SK-N-SH (cell line): ENCODE results near the gene TGFB1I1. TPM values are rescaled to one million over a fixed set of nuclear protein-coding genes. Genes with fewer than 3 reads are reported as not detected.

Source experiments
- CTCF ChIA-PET: fragments of 300-600, 350-600 bp; formaldehyde crosslinking; extraction: SDS; loops from one replicate; lab custom pipeline; 2021; lab: Yijun Ruan, JAX
- POLR2A ChIA-PET: fragments of 350-600 bp; sonication (Branson Sonifier 250); formaldehyde crosslinking; extraction: SDS; loops from one replicate; lab custom pipeline; 2020; ENCODE audit warnings: antibody characterized with exemption, inconsistent platforms; lab: Yijun Ruan, JAX
- DNase-seq: peaks from one replicate; pipeline ENCODE4 v3.0.0; 2012
- H2AFZ ChIP-seq: fragments of 200-600 bp; sonication (generic); 2 replicates; pipeline ENCODE4 v1.8.1; 2016; ENCODE audit warnings: antibody characterized with exemption, mild to moderate bottlenecking, low read depth
- H3F3A ChIP-seq: fragments of 200-600 bp; sonication (generic); replicated peaks from 2 replicates; pipeline ENCODE3; 2016; ENCODE audit warnings: antibody characterized with exemption, mild to moderate bottlenecking; ENCODE audit not compliant: insufficient read depth
- H3K27ac ChIP-seq, 2 experiments: fragments of 200-500 bp in 1 of 2; fragments of 200-600 bp in 1 of 2; sonication (Bioruptor generic) in 1 of 2; sonication (generic), shearing (Covaris generic) in 1 of 2; 2 replicates each; pipeline versions ENCODE4 v1.5.1 to v1.6.1; 2014 to 2016; ENCODE audit warnings: low read depth in 2 of 2, inconsistent platforms in 1 of 2, low read length in 1 of 2, mild to moderate bottlenecking in 1 of 2, mixed read lengths in 1 of 2
- H3K27me3 ChIP-seq: fragments of 200-600 bp; sonication (generic), shearing (Covaris generic); 2 replicates; pipeline ENCODE4 v1.6.1; 2016; ENCODE audit warnings: mixed run types; ENCODE audit not compliant: insufficient read depth
- H3K36me3 ChIP-seq, 2 experiments: fragments of 200-500 bp in 1 of 2; fragments of 200-600 bp in 1 of 2; sonication (Bioruptor generic) in 1 of 2; sonication (generic) in 1 of 2; replicated peaks in 1 of 2; 2 replicates each; pipeline versions ENCODE3 to v1.5.1; 2014 to 2016; ENCODE audit warnings: low read length in 1 of 2, mild to moderate bottlenecking in 1 of 2; ENCODE audit not compliant: insufficient read depth in 2 of 2, control insufficient read depth in 1 of 2
- H3K4me1 ChIP-seq, 2 experiments: fragments of 200-500 bp in 1 of 2; fragments of 200-600 bp in 1 of 2; sonication (Bioruptor generic) in 1 of 2; sonication (generic), shearing (Covaris generic) in 1 of 2; 2 replicates each; pipeline versions ENCODE4 v1.5.1 to v1.6.1; 2014 to 2016; ENCODE audit warnings: low read depth in 1 of 2, low read length in 1 of 2, mixed run types in 1 of 2; ENCODE audit not compliant: insufficient read depth in 2 of 2, control insufficient read depth in 1 of 2
- H3K4me2 ChIP-seq: fragments of 200-600 bp; sonication (generic), shearing (Covaris generic); 2 replicates; pipeline ENCODE4 v1.6.1; 2017; ENCODE audit warnings: mixed run types
- H3K4me3 ChIP-seq, 2 experiments: fragments of 200-500 bp in 1 of 2; fragments of 200-600 bp in 1 of 2; sonication (Bioruptor generic) in 1 of 2; sonication (generic), shearing (Covaris generic) in 1 of 2; 2 replicates each; pipeline versions ENCODE4 v1.5.1 to v1.8.1; 2014 to 2016; ENCODE audit warnings: low read depth in 2 of 2, inconsistent platforms in 1 of 2, low read length in 1 of 2, mild to moderate bottlenecking in 1 of 2, mixed read lengths in 1 of 2, moderate library complexity in 1 of 2
- H3K79me2 ChIP-seq: fragments of 200-600 bp; sonication (generic); 2 replicates; pipeline ENCODE4 v1.8.1; 2017; ENCODE audit warnings: mild to moderate bottlenecking; ENCODE audit not compliant: insufficient read depth
- H3K9ac ChIP-seq: fragments of 200-600 bp; sonication (generic); 2 replicates; pipeline ENCODE4 v1.6.1; 2017; ENCODE audit warnings: mixed run types
- H3K9me2 ChIP-seq: fragments of 200-600 bp; sonication (generic); 2 replicates; pipeline ENCODE4 v1.6.1; 2017; ENCODE audit warnings: mixed run types
- H3K9me3 ChIP-seq: fragments of 200-600 bp; sonication (generic); 2 replicates; pipeline ENCODE4 v1.6.1; 2017; ENCODE audit warnings: mixed run types, mild to moderate bottlenecking, moderate library complexity
- H4K20me1 ChIP-seq: fragments of 200-600 bp; sonication (generic); 2 replicates; pipeline ENCODE4 v1.6.1; 2017; ENCODE audit warnings: mild to moderate bottlenecking, mixed run types; ENCODE audit not compliant: insufficient read depth
- CTCF ChIP-seq: fragments of 200-600 bp; sonication (generic); IDR thresholded peaks from 2 replicates; pipeline ENCODE4 v1.6.1; 2017; ENCODE audit warnings: antibody characterized with exemption, mild to moderate bottlenecking, moderate library complexity
- GABPA ChIP-seq: IDR thresholded peaks from 2 replicates; pipeline ENCODE4 v1.4.0; 2012; ENCODE audit warnings: low read depth, mild to moderate bottlenecking
- NRF1 ChIP-seq: IDR thresholded peaks from 2 replicates; pipeline ENCODE4 v1.6.1; 2012; ENCODE audit warnings: low read depth, mild to moderate bottlenecking, low read length
- PBX3 ChIP-seq: IDR thresholded peaks from 2 replicates; pipeline ENCODE4; 2012
- RAD21 ChIP-seq: IDR thresholded peaks from 2 replicates; pipeline ENCODE4 v1.6.1; 2012; ENCODE audit warnings: mild to moderate bottlenecking, low read length
- REST ChIP-seq: IDR thresholded peaks from 2 replicates; pipeline ENCODE4 v1.6.1; 2012; ENCODE audit warnings: mild to moderate bottlenecking, low read depth, low read length, moderate library complexity
- RFX5 ChIP-seq: IDR thresholded peaks from 2 replicates; pipeline ENCODE4 v1.6.1; 2012; ENCODE audit warnings: mild to moderate bottlenecking, improper control_type of control experiment, low read length
- RXRA ChIP-seq: IDR thresholded peaks from 2 replicates; pipeline ENCODE4 v1.4.0; 2012; ENCODE audit warnings: low read depth, mild to moderate bottlenecking, borderline replicate concordance
- SIN3A ChIP-seq: IDR thresholded peaks from 2 replicates; pipeline ENCODE4 v1.6.1; 2012; ENCODE audit warnings: low read depth, mild to moderate bottlenecking, low read length, moderate library complexity, borderline replicate concordance
- SMC3 ChIP-seq: IDR thresholded peaks from 2 replicates; pipeline ENCODE4 v1.6.1; 2012; ENCODE audit warnings: low read depth, low read length, improper control_type of control experiment
- TCF12 ChIP-seq: IDR thresholded peaks from 2 replicates; pipeline ENCODE4 v1.4.0; 2012
- TEAD4 ChIP-seq: IDR thresholded peaks from 2 replicates; pipeline ENCODE4 v1.4.0; 2012; ENCODE audit warnings: mild to moderate bottlenecking, borderline replicate concordance; ENCODE audit not compliant: insufficient read depth
- USF2 ChIP-seq: fragments of 150-350 bp; IDR thresholded peaks from 2 replicates; pipeline ENCODE4 v1.6.1; 2017; ENCODE audit warnings: antibody characterized with exemption, low read length, low read depth, borderline replicate concordance
- WGBS: methylation state at CpG from one replicate; pipeline ENCODE4 v1.1.6; 2017; ENCODE audit warnings: low lambda C conversion rate; 5-methylcytosine and 5-hydroxymethylcytosine counted together
- polyA plus RNA-seq, 3 experiments: library from polyadenylated mRNA; depleted of rRNA; stranded (reverse); fragments of >200 nt; gene quantifications; 2 replicates each; pipeline ENCODE4 v1.2.3, GENCODE V29; 2012
- TF ChIP-seq, protein P1 (sequence below): fragments of 150-350 bp; IDR thresholded peaks from 2 replicates; pipeline ENCODE4 v1.6.1; 2016; ENCODE audit warnings: mild to moderate bottlenecking, low read depth, low read length

Gene TGFB1I1
- polyA plus RNA-seq, 1 of the 3 experiments (the other 2 are of a cell fraction): 29.7 TPM

DNA sequence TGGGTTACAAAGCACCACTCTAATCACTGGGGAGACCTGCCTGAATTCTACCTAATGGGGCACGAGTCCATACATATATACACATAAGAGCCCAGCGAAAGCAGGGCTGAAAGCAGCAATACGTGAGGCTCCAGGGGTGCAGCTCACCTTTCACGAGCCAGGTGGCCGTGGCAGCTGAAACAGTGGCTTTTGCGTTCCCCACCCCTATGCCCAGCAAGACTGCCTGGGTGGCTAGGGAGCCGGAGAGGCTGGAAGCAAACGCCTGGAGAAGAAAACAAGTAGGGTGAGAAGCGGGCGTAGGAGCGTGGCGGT lies 35.6 kb downstream of the TGFB1I1 start:
- Histone ChIP-seq H4K20me1 (no peaks in the 10 kb centered on the region), H3K9me3 (no peaks in the 10 kb centered on the region), H2AFZ (no peak overlapping the region), H3K36me3 (peaks cover 7 to 14% of the 10 kb centered on the region in 2 experiments), H3K9me2 (no peaks in the 10 kb centered on the region), H3K4me3 (peak overlapping the region; percentile 92 to 96), H3F3A (peaks cover 3% of the 10 kb centered on the region), H3K9ac (peak overlapping the region; percentile 99), H3K79me2 (peaks cover 46% of the 10 kb centered on the region), H3K27ac (peak overlapping the region in 1 of 2 experiments; percentile 87; a peak in 3 of 4 replicates), H3K27me3 (no peaks in the 10 kb centered on the region), H3K4me2 (peak overlapping the region; percentile 87), H3K4me1 (peaks cover 0 to 18% of the 10 kb centered on the region in 2 experiments; a peak in 3 of 4 replicates)
- DNase-seq: no peak
- ChIA-PET POLR2A (interaction anchor here (1.0 to 1.6 kb wide), 9 partner anchors 11 to 206 kb away, joined by 3 to 14 read pairs (median 5); partner anchors contain the start of gene ARMC5), CTCF (interaction anchor here (0.6 to 1.4 kb wide), 5 partner anchors 14 to 360 kb away, joined by 3 read pairs; no protein-coding TSS in a partner anchor)
- TF ChIP-seq PBX3: no peak
- TF ChIP-seq, protein P1, sequence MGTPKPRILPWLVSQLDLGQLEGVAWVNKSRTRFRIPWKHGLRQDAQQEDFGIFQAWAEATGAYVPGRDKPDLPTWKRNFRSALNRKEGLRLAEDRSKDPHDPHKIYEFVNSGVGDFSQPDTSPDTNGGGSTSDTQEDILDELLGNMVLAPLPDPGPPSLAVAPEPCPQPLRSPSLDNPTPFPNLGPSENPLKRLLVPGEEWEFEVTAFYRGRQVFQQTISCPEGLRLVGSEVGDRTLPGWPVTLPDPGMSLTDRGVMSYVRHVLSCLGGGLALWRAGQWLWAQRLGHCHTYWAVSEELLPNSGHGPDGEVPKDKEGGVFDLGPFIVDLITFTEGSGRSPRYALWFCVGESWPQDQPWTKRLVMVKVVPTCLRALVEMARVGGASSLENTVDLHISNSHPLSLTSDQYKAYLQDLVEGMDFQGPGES: no peak
- 2% methylated on average over 11 of the region's 12 CpGs for WGBS

DNA sequence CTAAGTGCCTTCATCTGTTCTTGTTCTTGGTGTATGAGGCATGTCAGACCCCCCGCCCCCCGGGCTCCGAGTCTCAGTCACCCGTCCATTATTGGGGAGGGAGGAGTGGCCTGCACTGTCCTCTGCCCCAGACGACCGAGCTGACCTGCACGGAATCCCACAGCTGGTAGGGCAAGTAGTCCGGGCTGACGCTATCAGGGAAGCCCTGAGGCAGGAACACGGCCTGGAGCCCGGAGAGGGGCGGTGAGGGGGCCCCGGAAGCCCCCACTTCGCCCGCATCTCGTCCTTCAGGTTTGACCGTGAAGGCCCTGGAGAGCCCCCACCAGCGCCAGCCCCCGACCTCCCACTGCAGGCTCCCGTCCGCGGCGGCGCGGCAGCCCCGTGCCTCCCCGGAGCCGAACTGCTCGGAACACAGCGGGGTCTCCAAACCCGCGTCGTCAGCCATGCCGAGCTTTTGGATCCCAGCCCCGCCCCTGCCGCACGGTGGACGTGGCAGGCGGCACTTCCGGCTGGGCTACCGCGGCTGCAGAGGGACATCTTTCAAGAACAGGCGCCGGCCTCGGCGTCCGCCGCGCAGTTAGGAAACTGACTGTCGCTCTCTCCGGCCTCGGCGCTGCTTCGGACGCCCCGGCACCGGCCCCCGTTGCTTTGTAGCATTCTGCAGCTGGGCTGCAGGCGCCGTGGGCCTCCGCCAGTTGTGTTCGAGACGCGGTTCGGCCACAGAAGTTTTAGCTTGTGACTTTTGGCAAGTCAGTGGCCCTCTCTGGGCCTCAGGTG lies 36.2 kb downstream of the TGFB1I1 start, which contains the start of gene RUSF1:
Gene RUSF1, minus strand, starts transcription at position 463 of the 777 bp plus-strand sequence. Its CDS starts 18 bp downstream, at position 445.
- H3K4me3 ChIP-seq: peak within 1 kb of the TSS; percentile 92 to 96
- H4K20me1 ChIP-seq: no peaks in the 10 kb centered on the region
- H3K9me2 ChIP-seq: no peaks in the 10 kb centered on the region
- ChIA-PET CTCF (interaction anchor here (0.6 to 1.4 kb wide), 5 partner anchors 14 to 360 kb away, joined by 3 read pairs; no protein-coding TSS in a partner anchor), POLR2A (interaction anchor here (1.0 to 1.6 kb wide), 8 partner anchors 12 to 205 kb away, joined by 3 to 14 read pairs (median 6); partner anchors contain the start of gene ARMC5)
- H3K79me2 ChIP-seq: peaks cover 46% of the 10 kb centered on the region
- whole genome bisulfite sequencing: under 1% methylated on average over 17 of the region's 65 CpGs
- H3K9ac ChIP-seq: peak within 1 kb of the TSS; percentile 99
- peaks cover 3% of the 10 kb centered on the region for H3F3A ChIP-seq
- H3K4me2 ChIP-seq: peak within 1 kb of the TSS; percentile 87
- peak; percentile 94 for DNase-seq
- H2AFZ ChIP-seq: peak within 1 kb of the TSS; percentile 97
- H3K9me3 ChIP-seq: no peaks in the 10 kb centered on the region
- H3K27ac ChIP-seq: peak within 1 kb of the TSS; percentile 80 to 87
- H3K4me1 ChIP-seq: peaks cover 0 to 18% of the 10 kb centered on the region in 2 experiments; a peak in 3 of 4 replicates
- peaks cover 7 to 14% of the 10 kb centered on the region in 2 experiments for H3K36me3 ChIP-seq
- H3K27me3 ChIP-seq: no peaks in the 10 kb centered on the region
- TF ChIP-seq RXRA (no peak), CTCF (no peak), RFX5 (no peak), SMC3 (no peak), GABPA (peak; percentile 84), USF2 (no peak), TCF12 (peak; percentile 48), RAD21 (no peak), SIN3A (peak; percentile 67; the same call in 1 of the 2 replicates), TEAD4 (0 out of 2 replicates have a peak, but pooled peaks have one; percentile 41), REST (peak; percentile 67; the same call in 1 of the 2 replicates), NRF1 (no peak)
- TF ChIP-seq, protein P1: no peak
